22Rv1 (cell line): ENCODE results near the gene DENND5B.

ENCODE experiments used
- ZFX ChIP-seq: fragments of 450-650 bp; IDR thresholded peaks from 2 replicates; pipeline ENCODE4 v1.6.1; 2017; ENCODE audit warnings: antibody characterized with exemption, borderline replicate concordance
- TF ChIP-seq, protein P1 (sequence below): fragments of 450-650 bp; IDR thresholded peaks from 2 replicates; pipeline ENCODE4 v1.5.1; 2017; ENCODE audit warnings: mild to moderate bottlenecking

- TF ChIP-seq, protein P1, sequence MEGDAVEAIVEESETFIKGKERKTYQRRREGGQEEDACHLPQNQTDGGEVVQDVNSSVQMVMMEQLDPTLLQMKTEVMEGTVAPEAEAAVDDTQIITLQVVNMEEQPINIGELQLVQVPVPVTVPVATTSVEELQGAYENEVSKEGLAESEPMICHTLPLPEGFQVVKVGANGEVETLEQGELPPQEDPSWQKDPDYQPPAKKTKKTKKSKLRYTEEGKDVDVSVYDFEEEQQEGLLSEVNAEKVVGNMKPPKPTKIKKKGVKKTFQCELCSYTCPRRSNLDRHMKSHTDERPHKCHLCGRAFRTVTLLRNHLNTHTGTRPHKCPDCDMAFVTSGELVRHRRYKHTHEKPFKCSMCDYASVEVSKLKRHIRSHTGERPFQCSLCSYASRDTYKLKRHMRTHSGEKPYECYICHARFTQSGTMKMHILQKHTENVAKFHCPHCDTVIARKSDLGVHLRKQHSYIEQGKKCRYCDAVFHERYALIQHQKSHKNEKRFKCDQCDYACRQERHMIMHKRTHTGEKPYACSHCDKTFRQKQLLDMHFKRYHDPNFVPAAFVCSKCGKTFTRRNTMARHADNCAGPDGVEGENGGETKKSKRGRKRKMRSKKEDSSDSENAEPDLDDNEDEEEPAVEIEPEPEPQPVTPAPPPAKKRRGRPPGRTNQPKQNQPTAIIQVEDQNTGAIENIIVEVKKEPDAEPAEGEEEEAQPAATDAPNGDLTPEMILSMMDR = no peak
- TF ChIP-seq ZFX = no peak
These were observed 178.6 kb downstream of the DENND5B start for GRCh38 chr12:31412292-31412801.
